NCI-H526 treated with DMSO at 0.1 percent for 48 hours (cell line): Measurements from ENCODE around the gene CIDEA.

ENCODE experiments used
- DNase-seq: peaks from one replicate; lab custom pipeline; 2025; lab: John Stamatoyannopoulos, UW

Gene CIDEA

DNA sequence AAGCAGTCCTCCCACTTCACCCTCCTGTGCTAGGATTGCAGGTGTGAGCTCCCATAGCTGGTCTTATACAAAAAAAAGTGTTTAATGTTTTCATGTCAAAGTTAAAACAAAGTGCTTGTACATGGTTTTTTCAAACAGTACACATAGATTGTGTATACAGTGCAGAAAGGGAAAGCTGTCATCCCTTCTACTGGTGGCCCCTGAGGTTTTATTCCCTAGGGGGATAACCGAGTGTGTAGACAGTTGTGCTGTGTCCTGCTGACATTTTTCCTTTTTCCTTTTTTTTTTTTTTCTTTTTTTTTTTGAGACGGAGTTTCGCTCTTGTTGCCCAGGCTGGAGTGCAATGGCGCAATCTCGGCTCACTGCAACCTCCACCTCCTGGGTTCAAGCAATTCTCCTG is 64.7 kb downstream of the CIDEA start:
- DNase-seq = no peak

DNA sequence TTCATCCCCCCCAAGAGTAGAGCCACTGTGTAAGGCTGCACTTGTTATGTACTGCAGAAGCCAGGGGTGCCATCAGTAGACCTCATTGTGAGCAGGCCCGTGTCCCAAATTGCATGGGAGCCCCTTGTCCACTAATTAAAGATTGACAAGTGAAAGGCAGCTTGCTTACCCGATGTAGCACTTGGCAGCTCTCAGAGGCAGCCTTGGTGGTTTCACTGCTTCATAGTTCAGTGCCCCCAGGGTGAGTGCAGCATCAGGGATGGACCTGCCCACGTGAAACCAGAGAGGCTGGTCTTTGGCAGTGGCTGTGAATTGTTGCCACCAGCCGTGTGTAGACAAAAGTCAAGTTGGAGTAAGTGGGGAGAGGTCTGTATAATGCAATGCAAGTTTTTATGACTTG is 67.2 kb downstream of the CIDEA start:
- DNase-seq = no peak

DNA sequence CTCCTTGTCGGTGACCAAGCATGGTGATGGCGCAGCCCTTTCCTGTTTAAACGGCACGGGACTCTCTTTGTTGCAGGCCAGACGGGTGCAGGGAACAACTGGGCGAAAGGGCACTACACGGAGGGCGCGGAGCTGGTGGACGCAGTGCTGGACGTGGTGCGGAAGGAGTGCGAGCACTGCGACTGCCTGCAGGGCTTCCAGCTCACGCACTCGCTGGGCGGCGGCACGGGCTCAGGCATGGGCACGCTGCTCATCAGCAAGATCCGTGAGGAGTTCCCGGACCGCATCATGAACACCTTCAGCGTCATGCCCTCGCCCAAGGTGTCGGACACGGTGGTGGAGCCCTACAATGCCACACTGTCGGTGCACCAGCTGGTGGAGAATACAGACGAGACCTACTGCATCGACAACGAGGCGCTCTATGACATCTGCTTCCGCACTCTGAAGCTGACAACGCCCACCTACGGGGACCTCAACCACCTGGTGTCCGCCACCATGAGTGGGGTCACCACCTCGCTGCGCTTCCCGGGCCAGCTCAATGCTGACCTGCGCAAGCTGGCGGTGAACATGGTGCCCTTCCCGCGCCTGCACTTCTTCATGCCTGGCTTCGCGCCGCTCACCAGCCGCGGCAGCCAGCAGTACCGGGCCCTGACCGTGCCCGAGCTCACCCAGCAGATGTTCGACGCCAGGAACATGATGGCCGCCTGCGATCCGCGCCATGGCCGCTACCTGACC is 71.0 kb downstream of the CIDEA start:
- DNase-seq = no peak

DNA sequence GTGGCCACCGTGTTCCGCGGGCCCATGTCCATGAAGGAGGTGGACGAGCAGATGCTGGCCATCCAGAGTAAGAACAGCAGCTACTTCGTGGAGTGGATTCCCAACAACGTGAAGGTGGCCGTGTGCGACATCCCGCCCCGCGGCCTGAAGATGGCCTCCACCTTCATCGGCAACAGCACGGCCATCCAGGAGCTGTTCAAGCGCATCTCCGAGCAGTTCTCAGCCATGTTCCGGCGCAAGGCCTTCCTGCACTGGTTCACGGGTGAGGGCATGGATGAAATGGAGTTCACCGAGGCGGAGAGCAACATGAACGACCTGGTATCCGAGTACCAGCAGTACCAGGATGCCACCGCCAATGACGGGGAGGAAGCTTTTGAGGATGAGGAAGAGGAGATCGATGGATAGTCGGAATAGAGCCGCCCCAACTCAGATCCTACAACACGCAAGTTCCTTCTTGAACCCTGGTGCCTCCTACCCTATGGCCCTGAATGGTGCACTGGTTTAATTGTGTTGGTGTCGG is 71.6 kb downstream of the CIDEA start:
- no peak for DNase-seq

DNA sequence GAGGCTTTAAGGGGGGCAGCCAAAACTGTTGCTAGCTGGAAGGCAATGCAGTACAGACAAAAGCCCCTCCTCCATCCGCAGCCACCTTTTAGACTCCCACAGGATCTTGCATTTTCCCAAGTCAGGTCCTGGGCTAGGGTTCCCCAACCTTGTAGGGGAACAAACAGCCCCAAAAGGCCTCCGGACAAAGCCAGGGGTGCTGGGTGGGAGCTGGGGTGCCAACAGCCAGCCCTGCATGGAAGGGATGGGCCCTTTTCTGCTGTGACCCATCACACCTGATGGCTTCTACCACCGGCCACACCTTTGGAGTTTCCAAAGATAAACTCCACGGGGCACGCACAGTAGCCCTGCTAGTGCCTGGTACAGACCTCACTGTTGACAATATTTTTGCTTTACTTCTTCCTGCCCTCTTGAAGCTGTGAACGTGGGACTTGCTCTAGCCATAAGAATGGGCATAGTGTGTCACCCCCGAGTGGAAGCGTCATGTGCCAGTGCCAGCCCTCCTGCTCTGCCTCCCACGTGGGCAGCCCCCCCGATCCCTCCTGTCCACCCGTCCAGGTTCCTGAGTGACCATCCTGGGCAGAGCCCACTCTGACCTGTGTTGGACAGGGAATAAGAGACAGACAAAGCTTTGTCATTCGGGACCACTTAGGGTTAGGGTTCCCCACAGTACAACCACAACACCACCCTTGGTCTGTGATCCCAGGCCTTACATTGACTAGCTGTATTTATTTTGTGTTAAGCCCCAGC is 72.7 kb downstream of the CIDEA start:
- no peak for DNase-seq
